GM21390 (cell line): ENCODE results near the gene ATRIP.

Source experiments
- ATAC-seq: cut with Tn5 transposase; IDR thresholded peaks from one replicate; pipeline ENCODE4 v1.9.1; 2021; ENCODE audit not compliant: unreplicated experiment

Gene ATRIP

GRCh38 chr3:48409291-48410201 lies 37.0 kb upstream of the ATRIP start:
- ATAC-seq: no peak

DNA sequence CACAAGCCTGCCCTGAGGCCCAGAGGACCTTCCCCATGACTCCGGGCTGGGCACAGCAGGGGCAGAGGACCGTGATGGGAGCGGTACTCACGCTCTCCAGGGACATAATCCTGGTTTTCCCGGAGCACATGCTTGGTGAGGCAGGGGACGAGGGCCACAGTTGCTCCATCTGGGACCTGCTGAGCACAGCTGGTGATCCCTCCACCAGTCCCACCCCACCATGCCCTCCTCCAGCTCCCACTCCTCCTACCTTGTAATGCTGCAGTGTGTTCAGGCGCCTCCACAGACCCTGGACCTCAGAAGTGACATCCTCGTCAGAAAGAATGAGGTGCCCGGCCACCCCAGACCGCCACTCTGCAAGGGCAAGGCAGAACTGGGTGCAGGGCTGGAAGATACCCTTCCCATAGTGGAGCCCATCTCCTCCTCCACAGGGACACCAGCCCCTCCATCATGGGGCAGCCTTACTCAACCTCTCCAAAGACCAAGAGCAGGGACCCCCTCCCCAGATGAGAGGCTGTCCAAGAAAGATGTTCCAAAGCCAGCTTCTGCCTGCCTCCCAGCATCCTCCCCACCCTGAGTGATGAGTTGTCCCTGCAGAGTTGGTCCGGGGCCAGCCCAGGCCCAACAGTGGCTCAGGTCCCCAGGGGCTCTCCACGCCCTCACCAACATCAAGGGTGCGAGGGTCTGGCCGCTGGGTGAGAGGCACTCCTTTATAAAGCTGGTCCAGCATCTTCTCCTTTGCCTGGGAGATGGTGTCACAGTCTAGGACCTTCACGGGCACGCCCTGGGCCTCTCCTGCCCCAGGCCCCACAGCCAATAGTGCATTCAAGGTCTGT lies 36.1 kb upstream of the ATRIP start:
- ATAC-seq: no peak

DNA sequence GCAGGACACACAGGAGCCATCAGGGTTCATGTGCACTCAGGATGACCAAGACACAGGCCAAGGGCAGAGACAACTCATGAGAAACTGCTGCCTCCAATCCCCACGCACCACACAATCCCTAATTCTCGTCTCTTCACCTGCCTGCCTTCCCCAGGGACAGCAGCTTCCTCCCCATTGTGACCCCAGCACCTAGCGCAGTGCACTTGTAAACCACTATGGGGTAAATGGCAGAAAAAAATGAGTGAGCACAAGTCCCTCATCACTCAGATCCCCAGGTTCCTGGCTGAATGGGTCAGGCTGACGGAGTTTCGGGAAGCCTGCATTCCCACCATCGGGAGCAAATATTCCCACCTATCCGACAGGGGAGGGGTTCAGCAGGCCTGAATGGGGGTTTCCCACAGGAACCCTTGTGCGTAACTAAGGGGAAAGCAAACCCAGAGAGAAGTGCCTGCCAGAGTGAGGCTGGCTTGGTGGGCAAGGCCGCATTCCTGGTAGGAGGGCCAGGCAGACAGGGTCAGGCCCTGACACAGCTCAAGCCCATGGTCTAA lies 35.4 kb upstream of the ATRIP start:
- ATAC-seq: no peak

DNA sequence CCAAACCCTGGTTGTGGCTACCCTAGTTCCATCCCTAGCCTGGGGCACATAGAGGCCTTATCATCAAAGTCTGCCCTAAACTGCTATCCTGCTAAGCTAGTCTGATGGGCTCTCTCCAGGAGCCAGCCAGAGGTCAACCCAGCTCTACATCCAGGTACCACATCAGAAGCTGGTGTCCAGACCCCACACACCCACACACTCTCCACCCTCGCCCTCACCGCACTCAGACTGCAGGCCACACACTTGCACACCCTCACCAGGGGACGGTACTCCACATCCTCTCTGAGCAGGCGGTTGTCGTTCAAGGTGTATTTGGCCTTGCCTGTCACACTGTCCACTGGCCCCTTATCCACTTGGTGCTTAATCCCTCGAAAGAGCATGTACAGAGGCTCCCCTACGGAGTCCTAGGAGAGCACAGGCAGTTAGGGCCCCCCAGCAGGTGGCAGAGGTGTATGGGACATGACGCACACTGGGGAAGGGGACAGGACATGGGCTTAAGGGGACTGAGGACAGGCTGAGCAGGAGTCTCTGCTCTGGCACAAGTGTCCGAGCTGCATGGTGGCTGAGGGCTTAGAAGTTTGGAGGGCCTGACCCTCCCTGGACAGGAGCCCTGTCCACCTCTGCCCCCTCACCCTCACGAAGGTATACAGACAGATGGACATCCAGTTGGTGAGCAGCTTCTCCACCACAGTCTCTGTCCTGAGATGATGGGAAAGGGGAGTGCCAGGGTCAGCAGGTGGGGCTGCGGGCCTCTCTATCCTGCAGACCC lies 34.7 kb upstream of the ATRIP start:
- no peak for ATAC-seq

- ATAC-seq: no peak
Measured at GRCh38 chr3:48412375-48413001, 34.0 kb upstream of the ATRIP start.

DNA sequence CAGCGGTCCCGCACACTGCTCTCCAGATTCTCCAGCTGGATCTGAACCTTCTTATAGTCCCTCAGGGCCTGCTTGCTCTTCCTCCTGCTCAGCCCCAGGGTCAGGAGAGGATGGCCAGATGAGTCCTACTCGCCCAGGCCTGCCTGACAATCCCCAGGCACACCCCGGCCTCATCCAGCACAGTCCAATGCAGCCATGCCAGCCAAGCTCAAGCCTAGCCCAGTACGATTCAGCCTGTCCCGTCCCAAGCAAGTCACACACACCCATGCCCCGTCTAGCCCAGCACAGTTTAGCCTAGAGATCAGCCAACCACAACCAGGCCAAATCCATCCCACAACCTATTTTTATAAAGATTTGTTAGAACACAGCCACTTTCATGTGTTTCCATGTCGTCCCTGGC lies 33.5 kb upstream of the ATRIP start:
- ATAC-seq: no peak

DNA sequence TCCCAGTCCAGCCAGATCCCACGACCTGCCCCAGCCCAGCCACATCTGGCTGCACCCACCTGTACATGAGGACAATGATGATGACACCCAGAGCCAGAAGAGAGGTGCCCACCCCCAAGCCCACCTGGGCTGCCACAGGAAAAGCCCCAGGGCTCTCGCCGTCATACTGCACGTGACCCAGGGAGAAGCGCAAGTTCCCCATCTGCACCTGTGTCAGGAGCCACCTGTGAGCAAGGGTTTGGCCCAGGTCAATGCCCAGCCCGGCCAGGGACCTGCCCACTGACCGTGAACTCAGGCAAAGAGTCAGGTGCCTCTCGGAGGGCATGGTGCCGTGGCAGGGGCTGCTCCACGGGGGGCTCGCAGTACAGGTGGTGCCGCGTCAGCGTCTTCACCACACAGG lies 32.9 kb upstream of the ATRIP start:
- ATAC-seq: no peak

- ATAC-seq: no peak
Measured at GRCh38 chr3:48414376-48415250, 31.9 kb upstream of the ATRIP start.

DNA sequence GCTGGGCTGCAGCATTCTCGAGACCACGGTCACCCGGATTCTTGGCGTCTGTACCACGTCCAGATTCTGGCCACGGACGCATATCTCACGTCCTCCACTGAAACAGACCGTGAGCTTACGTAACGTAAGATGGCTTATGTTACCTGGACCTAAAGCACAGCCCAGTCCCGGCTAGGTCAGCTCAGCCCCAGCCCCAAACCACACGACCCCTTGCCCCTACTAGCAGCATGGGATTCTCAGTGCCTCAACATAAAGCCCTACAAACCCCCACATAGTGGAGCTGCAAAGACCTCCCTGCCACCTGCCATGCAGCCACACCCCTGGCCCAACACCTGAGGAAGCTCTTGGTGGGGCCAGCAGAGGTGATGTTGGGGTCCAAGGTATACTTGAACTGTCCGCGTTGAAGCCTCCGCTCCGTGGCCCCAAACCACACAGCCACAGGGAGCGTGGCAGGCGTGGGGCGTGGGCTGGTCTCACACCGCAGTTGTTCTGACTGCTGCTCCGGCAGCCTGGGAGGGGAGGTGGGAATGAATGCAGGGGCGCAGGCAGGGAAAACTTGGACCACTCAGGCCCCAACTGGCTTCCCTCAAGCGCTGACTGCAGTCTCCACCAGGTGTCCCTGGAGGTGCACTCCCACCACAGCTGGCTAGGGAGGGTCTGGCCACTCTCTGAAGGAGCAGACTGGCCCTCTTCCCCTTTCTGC lies 31.1 kb upstream of the ATRIP start:
- no peak for ATAC-seq

DNA sequence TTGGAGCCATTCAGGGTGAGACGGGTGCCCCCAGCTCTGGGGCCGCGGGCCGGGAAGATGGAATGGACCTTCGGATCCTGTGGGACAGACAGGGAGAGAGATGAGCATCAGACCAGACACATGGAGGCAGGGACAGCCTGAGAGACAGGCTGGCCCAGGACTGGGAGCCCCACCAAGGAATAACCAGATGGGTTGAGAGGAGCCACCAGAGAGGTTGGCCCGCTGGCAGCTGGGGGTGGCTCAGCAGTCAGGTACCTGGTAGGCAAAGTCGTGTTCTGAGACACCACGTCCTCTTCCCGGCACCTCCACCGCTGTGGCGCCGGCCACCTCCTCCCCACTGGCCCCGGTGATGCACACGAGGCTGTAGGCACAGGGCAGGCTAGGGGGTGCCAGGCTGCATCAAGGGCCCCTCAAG lies 30.4 kb upstream of the ATRIP start:
- ATAC-seq: no peak

GRCh38 chr3:48416546-48416945 lies 30.0 kb upstream of the ATRIP start:
- no peak for ATAC-seq

DNA sequence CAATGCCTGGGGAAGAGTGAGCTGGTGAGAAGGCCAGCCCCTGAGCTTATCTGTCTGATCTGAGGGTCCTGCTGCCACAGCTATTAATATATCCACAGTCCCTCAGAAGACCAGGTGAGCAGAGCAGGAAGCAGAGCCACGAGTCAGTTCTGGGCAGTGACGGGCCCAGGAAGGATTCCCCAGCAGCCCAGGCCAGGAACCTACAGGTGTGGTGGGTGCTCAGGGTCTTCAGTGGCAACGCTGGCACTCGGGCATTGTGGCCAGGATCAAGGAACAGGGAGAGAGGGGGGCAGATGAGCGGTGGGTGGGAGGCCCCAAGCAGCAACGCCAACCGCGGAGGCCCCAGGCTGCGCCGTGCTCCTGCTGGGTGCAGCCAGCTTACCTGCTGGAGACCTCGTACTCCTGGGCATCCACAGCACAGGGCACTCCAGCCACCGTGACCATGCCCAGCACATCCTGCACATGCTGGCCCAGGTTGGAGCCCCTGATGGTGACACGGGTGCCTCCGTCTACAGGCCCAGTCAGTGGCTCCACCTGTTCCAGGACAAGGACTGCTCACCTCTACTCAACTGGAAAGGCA lies 28.9 kb upstream of the ATRIP start:
- ATAC-seq: no peak

GRCh38 chr3:48418140-48418539 lies 28.4 kb upstream of the ATRIP start:
- no peak for ATAC-seq

GRCh38 chr3:48418651-48419050 lies 27.9 kb upstream of the ATRIP start:
- no peak for ATAC-seq

- no peak for ATAC-seq
Measured at GRCh38 chr3:48419149-48419548, 27.4 kb upstream of the ATRIP start.

DNA sequence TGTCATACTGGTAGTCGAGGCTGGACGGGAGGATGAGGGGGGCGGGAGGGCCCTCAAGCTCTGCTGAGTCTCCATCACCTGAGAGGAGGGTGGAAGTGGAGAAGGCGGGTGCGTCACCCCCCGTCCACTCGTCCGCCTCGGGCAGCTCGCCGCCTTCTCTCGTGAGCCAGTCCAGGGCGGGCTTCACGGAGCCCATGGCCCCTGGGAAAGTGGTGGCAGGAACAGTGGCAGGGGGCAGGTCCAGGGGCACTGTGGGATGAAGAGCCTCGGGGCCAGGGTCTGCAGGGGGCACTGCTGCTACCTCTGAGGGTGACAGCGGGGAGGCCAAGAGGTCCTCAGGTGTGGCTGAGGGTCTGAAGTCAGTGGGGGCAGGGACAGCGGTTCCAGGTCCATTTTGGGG lies 26.9 kb upstream of the ATRIP start:
- no peak for ATAC-seq

DNA sequence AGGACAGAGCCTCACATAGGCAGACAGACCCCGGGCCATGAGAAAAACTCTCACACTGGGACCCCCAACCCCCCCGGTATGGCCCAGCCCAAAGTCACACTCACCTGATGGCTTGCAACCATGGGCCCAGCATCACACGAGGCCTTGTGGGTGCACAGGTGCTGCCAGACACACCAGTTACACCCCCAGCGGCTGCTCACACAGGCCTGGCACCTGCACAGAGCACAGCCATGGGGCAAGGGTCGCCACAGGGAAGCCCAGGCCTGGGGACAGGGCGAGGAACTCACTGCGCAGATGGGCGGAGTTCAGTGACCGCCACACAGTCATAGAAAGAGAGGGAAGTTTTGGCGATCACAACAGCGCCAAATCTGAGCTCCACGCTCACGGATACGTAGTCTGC lies 26.0 kb upstream of the ATRIP start:
- no peak for ATAC-seq

DNA sequence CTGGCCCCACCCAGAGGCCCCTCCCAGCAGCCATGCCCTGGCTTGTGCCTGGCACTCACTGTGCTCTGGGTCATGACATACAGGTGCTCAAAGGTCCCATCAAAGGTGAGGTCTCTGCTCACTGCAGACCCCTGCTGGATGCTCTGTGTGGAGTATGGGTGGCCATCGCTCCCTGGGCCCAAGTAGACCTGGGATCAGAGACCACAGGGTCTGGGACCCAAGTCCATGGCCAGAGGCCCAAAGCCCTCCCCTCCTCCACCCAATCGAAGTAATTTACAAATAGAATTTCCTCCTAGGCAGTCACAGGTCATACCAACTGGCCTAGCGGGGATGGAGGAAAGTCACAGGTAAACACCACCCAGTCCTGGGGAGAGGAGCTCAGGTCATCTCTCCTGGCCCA lies 24.3 kb upstream of the ATRIP start:
- ATAC-seq: no peak

- ATAC-seq: no peak
Measured at GRCh38 chr3:48422681-48423080, 23.9 kb upstream of the ATRIP start.
